Stimulated activated CD8-positive, alpha-beta memory T cell treated with anti-CD3 and anti-CD28 coated beads, Interleukin-4, amount 100 ng/mL, for 24 hours (primary cell): Measurements from ENCODE around the gene HHIPL1.
"Not testable (repeated sequence)": the region's sequence is repeated elsewhere in the genome, so short reads cannot be mapped to it uniquely, and the experiment has no call there.

ENCODE experiments used
- DNase-seq: peaks from one replicate; pipeline ENCODE4 v3.0.0-alpha.2; 2020; ENCODE audit warnings: low read depth

HHIPL1 gene

DNA sequence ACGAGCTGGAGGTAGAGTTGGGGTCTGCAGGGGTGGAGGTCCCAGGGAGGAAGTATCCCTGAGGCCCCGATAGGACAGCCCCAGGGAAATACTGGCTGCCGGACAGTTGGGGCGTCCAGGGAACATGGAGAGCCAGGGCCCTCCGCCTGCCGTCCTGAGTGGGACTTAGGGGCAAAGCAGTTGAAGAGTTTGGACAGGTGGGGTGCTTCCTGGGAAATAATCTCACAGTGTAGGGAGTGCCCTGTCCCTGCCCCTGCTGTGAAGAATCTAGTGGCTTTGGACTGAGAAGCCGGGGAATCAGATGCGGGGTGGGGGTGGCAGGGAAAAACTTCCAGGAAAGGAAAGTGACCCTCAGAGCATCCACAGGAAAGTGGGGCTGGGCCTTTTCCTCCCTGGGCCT, 9.8 kb upstream of the HHIPL1 start:
- no peak for DNase-seq

GRCh38 chr14:99636487-99636886, 8.4 kb upstream of the HHIPL1 start:
- no peak for DNase-seq

- no peak for DNase-seq
Measured at GRCh38 chr14:99637624-99638023, 7.3 kb upstream of the HHIPL1 start.

GRCh38 chr14:99642771-99643170, 2.2 kb upstream of the HHIPL1 start:
- not testable (repeated sequence) for DNase-seq

- no peak for DNase-seq
Measured at GRCh38 chr14:99643343-99643742, 1.6 kb upstream of the HHIPL1 start.

- DNase-seq = no peak
Measured at GRCh38 chr14:99644035-99644587, 818 bp upstream of the HHIPL1 start.

- no peak for DNase-seq
Measured at GRCh38 chr14:99645545-99646505, 896 bp downstream of the HHIPL1 start.

DNA sequence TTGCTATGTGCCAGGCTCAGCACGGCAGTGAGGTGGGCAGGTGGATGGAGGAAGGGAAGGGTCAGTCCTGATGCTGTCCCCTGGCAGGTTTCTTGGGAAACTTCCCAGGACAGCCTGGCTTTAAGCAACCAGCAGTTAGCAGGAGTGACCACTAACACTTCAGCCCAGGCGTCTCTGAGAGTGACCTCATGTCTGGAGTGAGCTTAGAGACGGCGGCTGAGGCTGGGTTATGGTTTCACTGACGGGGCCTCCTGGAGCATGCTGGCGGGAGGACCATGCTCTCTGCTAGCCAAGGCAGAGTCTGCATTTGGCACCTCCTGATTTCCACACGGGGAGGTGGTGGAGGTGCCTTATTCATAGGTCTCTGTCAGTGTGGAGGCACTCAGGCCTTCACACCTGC, 2.5 kb downstream of the HHIPL1 start:
- DNase-seq = no peak

DNA sequence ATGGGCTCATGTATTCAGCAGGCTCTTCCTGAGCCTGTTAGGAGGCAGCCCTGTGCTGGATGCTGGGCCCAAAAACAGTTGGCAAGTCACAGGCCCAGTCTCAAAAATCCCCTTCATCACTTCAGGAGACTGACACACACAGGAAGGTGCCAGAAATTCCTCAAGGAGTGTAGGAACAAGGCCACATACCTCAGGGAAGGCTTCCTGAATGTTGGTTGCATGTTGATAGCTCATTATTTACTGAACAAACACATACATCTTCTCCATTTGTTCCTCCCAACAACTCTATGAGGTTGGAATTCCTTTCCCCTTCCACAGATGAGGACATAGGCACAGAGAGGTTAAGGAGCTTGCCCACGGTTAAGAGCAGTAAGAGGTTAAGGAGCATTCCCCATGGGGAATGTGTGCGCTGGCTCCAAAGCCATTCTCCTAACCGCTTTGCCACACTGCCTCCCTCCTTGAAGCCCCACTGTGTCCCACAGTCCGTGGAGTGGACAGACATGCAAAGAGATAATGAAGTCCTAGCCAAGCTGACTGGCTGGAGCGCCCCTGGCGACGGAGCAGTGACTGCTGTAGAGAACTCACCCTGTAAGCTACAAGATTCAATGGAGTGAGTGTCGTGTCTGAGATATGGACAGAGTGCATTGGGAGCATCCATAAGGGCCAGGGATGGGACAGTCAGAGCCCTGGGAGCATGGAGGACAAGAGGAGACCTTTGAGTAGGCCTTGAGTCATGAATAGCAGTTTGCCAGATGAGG, 3.3 kb downstream of the HHIPL1 start:
- DNase-seq = no peak

DNA sequence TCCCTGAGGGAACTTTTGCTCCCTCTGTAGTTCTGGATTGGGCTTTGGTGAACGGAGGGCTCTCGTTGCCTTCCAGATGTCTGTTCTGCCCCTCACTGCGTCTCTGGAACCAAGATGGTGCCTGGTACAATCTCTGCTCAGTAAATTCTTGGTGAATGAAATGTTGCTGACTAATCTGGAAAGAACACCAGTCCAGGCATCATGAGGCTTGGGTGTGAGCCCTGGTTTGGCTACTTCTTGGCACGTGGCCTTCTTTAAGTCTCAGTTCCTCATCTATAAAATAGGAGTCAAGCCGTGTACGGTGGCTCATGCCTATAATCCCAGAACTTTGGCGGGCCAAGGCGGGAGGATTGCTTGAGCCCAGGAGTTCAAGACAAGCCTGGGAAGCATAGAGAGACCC, 4.3 kb downstream of the HHIPL1 start:
- no peak for DNase-seq

GRCh38 chr14:99649643-99650042, 4.7 kb downstream of the HHIPL1 start:
- no peak for DNase-seq

DNA sequence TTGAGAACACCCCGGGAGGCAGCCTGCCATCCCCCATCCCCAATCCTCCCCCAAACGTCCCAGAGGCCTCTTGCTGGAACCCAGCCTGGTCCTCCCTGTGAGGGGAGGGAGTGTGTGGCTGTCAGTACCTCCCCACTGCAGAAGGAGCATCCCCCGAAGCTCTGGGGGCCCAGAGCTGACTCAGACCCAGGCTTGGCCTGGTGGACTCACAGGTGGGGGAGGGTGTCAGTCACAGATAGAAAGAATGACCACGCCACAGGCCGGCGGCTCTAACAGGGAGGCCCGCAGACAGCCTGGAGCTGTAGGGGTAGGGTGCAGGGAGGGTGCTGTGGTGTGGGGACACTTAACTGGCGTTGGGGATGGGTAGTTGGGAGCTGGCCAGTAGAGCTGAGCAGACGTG, 5.3 kb downstream of the HHIPL1 start:
- DNase-seq = no peak

DNA sequence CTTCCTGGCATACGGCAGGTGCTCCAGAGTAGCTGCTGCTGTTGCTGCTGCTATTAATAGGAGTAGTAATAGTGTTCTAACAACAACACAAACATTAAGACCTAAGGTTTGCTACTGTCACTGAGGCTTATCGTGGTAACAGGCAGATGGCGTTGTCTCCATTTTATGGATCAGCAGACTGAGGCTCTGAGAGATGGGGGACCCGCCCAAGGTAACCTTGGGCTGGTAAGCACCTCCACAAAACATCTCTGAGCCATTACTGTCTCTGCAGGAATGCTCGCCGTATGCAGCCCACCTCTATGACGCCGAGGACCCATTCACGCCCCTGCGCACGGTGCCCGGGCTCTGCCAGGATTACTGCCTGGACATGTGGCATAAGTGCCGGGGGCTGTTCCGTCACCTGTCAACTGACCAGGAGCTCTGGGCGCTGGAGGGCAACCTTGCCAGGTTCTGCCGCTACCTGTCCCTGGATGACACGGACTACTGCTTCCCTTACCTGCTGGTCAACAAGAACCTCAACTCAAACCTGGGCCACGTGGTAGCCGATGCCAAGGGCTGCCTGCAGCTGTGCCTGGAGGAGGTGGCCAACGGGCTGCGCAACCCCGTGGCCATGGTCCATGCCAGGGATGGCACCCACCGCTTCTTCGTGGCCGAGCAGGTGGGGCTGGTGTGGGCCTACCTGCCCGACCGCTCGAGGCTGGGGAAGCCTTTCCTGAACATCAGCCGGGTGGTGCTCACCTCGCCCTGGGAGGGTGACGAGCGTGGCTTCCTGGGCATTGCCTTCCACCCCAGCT, 7.2 kb downstream of the HHIPL1 start:
- no peak for DNase-seq

DNA sequence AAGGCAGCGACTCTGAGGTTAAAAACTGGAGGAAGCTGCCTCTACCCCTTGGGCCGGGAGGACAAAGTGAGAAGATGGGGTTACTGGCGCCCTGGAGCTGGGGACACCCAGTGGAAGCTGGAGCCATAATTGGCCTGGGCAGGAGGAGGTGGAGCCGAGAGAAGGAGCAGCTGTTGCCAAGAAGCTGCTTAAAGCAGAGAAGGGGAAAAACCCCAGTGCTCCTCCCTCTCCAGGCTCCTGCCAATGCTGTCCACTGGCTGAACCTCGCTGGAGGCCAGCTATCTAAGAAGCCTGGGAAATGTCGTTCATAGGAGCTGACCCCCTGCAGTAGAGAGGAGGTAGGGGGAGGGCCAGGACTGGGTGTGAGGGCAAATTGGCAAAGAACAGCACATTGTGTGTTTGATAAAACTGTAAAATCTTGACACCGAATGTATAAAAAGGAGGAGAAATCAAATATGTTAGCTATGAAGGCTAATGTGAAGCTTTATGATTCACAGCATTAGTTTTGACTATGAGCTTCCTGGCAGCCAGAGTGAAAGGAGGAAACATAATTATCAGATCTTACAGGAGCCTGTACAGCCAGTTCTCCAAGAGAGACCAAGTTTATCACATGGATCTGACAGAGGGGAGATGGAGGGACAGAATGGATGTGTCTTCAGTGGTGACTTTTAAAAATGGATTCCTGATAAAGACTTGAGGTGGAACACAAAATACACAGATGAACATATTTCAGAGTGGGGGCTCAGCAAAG, 9.5 kb downstream of the HHIPL1 start:
- no peak for DNase-seq

GRCh38 chr14:99655521-99655920, 10.6 kb downstream of the HHIPL1 start:
- DNase-seq = no peak

DNA sequence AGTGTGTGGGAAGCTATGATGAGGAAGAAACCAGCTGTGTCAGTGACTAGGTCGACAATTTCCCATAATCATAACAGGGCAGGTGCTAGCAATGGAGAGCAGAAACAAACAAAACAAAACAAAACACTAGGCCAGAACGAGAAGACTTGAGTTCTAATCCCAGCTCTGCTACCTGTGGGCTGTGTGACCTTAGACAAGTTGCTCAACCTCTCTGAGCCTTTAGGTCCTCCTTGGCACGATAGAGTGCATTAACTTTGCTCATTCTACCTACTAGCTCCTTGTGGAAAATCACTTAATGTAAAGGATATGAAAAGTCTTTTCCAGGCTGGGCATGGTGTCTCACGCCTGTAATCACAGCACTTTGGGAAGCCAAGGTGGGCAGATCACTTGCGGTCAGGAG, 11.2 kb downstream of the HHIPL1 start:
- DNase-seq = no peak

- no peak for DNase-seq
Measured at GRCh38 chr14:99657645-99658155, 12.8 kb downstream of the HHIPL1 start.

- DNase-seq = no peak
Measured at GRCh38 chr14:99658218-99658845, 13.4 kb downstream of the HHIPL1 start.

GRCh38 chr14:99659333-99659741, 14.4 kb downstream of the HHIPL1 start:
- no peak for DNase-seq

- no peak for DNase-seq
Measured at GRCh38 chr14:99660006-99660566, 15.2 kb downstream of the HHIPL1 start.
